ENCODE data around the gene CHRNA3. TPM values are rescaled to one million over a fixed set of nuclear protein-coding genes. Genes with fewer than 3 reads are reported as not detected.

Gene CHRNA3
- total and polyA plus RNA-seq, 7 donors, result 0.23 to 13.8 (median 6.9) TPM

GRCh38 chr15:78651930-78652615 is 31.3 kb upstream of the CHRNA3 start:
- no peak overlapping the region for H3K4me3 ChIP-seq
- WGBS, 2 donors, result 90 to 91% methylated on average over 1 of the region's 1 CpG
- H3K27ac ChIP-seq, result no peak overlapping the region
- no peaks in the 10 kb centered on the region for H3K9me3 ChIP-seq
- TF ChIP-seq EP300 (IDR thresholded peaks at IDR 0.05) (no peak), CTCF (IDR thresholded peaks at IDR 0.05) (no peak), POLR2AphosphoS5 (IDR thresholded peaks at IDR 0.05) (no peak), POLR2A (IDR thresholded peaks at IDR 0.05) (no peak)
- H3K36me3 ChIP-seq, result no peaks in the 10 kb centered on the region
- intact Hi-C loops (cut with DNase I), result no loop called here
- no peak for DNase-seq
- H3K4me1 ChIP-seq, result no peaks in the 10 kb centered on the region
- no peaks in the 10 kb centered on the region for H3K27me3 ChIP-seq

- 54 to 75% methylated on average over 3 of the region's 3 CpGs for WGBS, 2 donors
- Histone ChIP-seq H3K4me3 (no peak overlapping the region), H3K9me3 (no peaks in the 10 kb centered on the region), H3K4me1 (no peaks in the 10 kb centered on the region), H3K36me3 (no peaks in the 10 kb centered on the region), H3K27me3 (no peaks in the 10 kb centered on the region), H3K27ac (no peak overlapping the region)
- intact Hi-C loops (cut with DNase I), result no loop called here
- DNase-seq, result no peak
- TF ChIP-seq POLR2AphosphoS5 (IDR thresholded peaks at IDR 0.05) (no peak), EP300 (IDR thresholded peaks at IDR 0.05) (no peak), CTCF (IDR thresholded peaks at IDR 0.05) (no peak), POLR2A (IDR thresholded peaks at IDR 0.05) (no peak)
Observed at GRCh38 chr15:78651007-78651406, 30.2 kb upstream of the CHRNA3 start.

- no peaks in the 10 kb centered on the region for H3K27me3 ChIP-seq
- H3K9me3 ChIP-seq, result no peaks in the 10 kb centered on the region
- no peaks in the 10 kb centered on the region for H3K4me1 ChIP-seq
- H3K27ac ChIP-seq, result no peak overlapping the region
- no peak overlapping the region for H3K4me3 ChIP-seq
- WGBS, 2 donors, result 90 to 91% methylated on average over 4 of the region's 4 CpGs
- no peak for DNase-seq
- TF ChIP-seq EP300 (IDR thresholded peaks at IDR 0.05) (no peak), POLR2AphosphoS5 (IDR thresholded peaks at IDR 0.05) (no peak), CTCF (IDR thresholded peaks at IDR 0.05) (no peak), POLR2A (IDR thresholded peaks at IDR 0.05) (no peak)
- H3K36me3 ChIP-seq, result no peaks in the 10 kb centered on the region
- intact Hi-C loops (cut with DNase I), result no loop called here
Observed at GRCh38 chr15:78650022-78650421, 29.2 kb upstream of the CHRNA3 start.

- DNase-seq, result no peak
- H3K9me3 ChIP-seq, result no peaks in the 10 kb centered on the region
- H3K36me3 ChIP-seq, result no peaks in the 10 kb centered on the region
- WGBS, 2 donors, result 86 to 90% methylated on average over 4 of the region's 4 CpGs
- no peak overlapping the region for H3K27ac ChIP-seq
- no peak overlapping the region for H3K4me3 ChIP-seq
- intact Hi-C loops (cut with DNase I), result no loop called here
- TF ChIP-seq EP300 (IDR thresholded peaks at IDR 0.05), result no peak
- TF ChIP-seq POLR2AphosphoS5 (IDR thresholded peaks at IDR 0.05), result no peak
- TF ChIP-seq POLR2A (IDR thresholded peaks at IDR 0.05), result no peak
- TF ChIP-seq CTCF (IDR thresholded peaks at IDR 0.05), result no peak
- peaks cover 0 to 4% (median 0%) of the 10 kb centered on the region in 3 donors for H3K27me3 ChIP-seq
- H3K4me1 ChIP-seq, result peaks cover 0 to 15% (median 12%) of the 10 kb centered on the region in 4 donors
Observed at GRCh38 chr15:78645009-78645408, 24.2 kb upstream of the CHRNA3 start.

GRCh38 chr15:78642331-78642730 is 21.5 kb upstream of the CHRNA3 start:
- no peaks in the 10 kb centered on the region for H3K36me3 ChIP-seq
- WGBS, 2 donors, result 81 to 82% methylated on average over 5 of the region's 5 CpGs
- H3K9me3 ChIP-seq, result no peaks in the 10 kb centered on the region
- H3K27me3 ChIP-seq, result peaks cover 0 to 4% (median 0%) of the 10 kb centered on the region in 3 donors
- intact Hi-C loops (cut with DNase I), result loop anchor here (5.0 kb wide), 1 partner anchor 110 kb away; no protein-coding TSS in a partner anchor
- H3K27ac ChIP-seq, result no peak overlapping the region
- no peak overlapping the region for H3K4me3 ChIP-seq
- DNase-seq, result no peak
- H3K4me1 ChIP-seq, result peaks cover 0 to 22% (median 13%) of the 10 kb centered on the region in 4 donors
- TF ChIP-seq POLR2A (IDR thresholded peaks at IDR 0.05) (no peak), EP300 (IDR thresholded peaks at IDR 0.05) (no peak), POLR2AphosphoS5 (IDR thresholded peaks at IDR 0.05) (no peak), CTCF (IDR thresholded peaks at IDR 0.05) (no peak)
